ENCODE results near the gene SLC25A22. TPM values are rescaled to one million over a fixed set of nuclear protein-coding genes. Genes with fewer than 3 reads are reported as not detected.

The SLC25A22 gene
- total and polyA plus RNA-seq, 10 of the 15 experiments (the other 5 are each of a cell fraction or from before 2014, with no cell fraction given): 0.27 to 27.0 (median 8.2) TPM

DNA sequence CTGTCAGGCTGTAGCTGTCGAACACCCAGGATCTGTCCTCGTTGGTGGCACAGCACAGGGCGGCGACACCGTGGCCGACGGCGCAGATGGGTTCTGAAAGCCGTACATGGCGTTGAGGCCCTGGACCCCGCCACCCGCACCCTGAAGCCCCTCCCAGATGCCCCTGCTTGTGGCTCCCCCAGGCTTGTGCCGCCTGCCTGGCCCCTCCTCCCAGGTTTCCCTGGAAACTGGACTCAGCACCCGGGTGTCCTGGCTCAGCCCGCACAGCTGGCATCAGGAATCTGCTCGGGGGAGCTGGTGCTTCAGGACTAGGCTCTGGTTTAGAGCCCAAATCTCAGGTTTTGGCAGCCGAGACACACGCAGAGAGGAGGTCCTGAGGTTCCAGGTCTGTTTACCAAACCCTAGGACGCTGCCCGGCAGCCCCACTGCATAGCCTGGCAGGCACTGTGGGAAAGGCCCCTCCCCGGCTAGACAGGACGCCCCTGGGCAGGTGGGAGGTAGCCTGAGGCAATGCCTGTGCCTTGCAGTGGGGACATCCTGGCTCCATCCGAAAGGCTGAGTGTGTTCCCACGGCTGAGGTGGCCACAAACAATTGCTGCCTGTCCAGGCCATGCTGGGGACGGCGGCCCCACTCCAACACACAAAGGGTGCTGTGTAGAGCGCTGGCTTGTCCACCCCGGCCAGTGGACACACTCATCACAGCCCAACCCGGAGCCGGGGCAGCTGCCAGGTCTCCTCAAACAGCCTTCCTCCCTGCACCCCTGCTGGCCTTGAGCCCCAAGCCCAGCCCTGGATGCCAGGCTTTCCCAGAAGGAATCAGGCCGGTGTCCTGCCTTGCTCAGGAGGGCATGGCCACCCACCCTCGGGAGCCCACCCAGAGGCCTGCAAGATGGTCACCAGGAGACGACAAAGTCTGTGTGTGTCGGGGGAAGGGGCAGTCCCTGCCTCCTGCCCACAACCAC, 25.4 kb downstream of the SLC25A22 start:
- in situ Hi-C loops (cut with MboI) (no loop called here), intact Hi-C loops (cut with micrococcal nuclease; ENCODE audit: unreplicated experiment) (no loop called here)
- FAIRE-seq: no peak
- Histone ChIP-seq H3K4me3 (no peak overlapping the region), H2AFZ (ENCODE audit: control insufficient read depth, low read depth, low read length) (no peak overlapping the region), H3K9ac (ENCODE audit: control insufficient read depth, insufficient read depth, low read length) (no peak overlapping the region), H4K20me1 (ENCODE audit: control insufficient read depth, insufficient read depth) (no peaks in the 10 kb centered on the region), H3K4me1 (ENCODE audit: control insufficient read depth, insufficient read depth, low read length) (peaks cover 7% of the 10 kb centered on the region), H3K4me2 (ENCODE audit: control insufficient read depth, insufficient read depth) (no peak overlapping the region), H3K27ac (ENCODE audit: control insufficient read depth, insufficient read depth) (no peak overlapping the region), H3K9me3 (replicated peaks; ENCODE audit: control insufficient read depth, insufficient read depth, low read length) (no peaks in the 10 kb centered on the region), H3K36me3 (ENCODE audit: control insufficient read depth in 2 of 2, insufficient read depth in 2 of 2, low read length in 1 of 2) (peaks cover 0 to 27% of the 10 kb centered on the region in 2 experiments; a peak in 3 of 4 replicates), H3K27me3 (replicated peaks in 1 of 2; ENCODE audit: control insufficient read depth in 2 of 2, insufficient read depth in 2 of 2, low read length in 1 of 2) (no peaks in the 10 kb centered on the region), H3K79me2 (ENCODE audit: control insufficient read depth, insufficient read depth, low read length) (peaks cover 34% of the 10 kb centered on the region)
- WGBS (ENCODE audit: insufficient coverage, insufficient replicate concordance, low lambda C conversion rate, missing lambda C conversion rate): 93% methylated on average over 24 of the region's 34 CpGs
- RAD21 ChIA-PET (ENCODE audit: unreplicated experiment): no interaction called here
- no peak for ATAC-seq
- TF ChIP-seq ATF2 (IDR thresholded peaks at IDR 0.05; ENCODE audit: low read length) (no peak), POLR2A (IDR thresholded peaks at IDR 0.05; ENCODE audit: low read depth, low read length) (peak; percentile 30; the same call in 1 of the 2 replicates), STAT1 (conservative IDR thresholded peaks at IDR 0.05) (no peak), IRF3 (IDR thresholded peaks at IDR 0.05) (no peak)
- CTCF ChIA-PET: no interaction called here
- BruUV-seq (replicated peaks): no TSS peak
- POLR2A ChIA-PET: no interaction called here
- DNase-seq (ENCODE audit: low read depth, low spot score): no peak
- SMC1A ChIA-PET (ENCODE audit: uncharacterized antibody, unreplicated experiment): no interaction called here
